ENCODE data around the gene IQCF6.

Gene IQCF6

GRCh38 chr3:51779137-51779536 is at the start of gene IQCF6:
IQCF6 (minus strand) TSS chr3:51779237; CDS start chr3:51779224, 13 bp downstream.
- H3K27me3 ChIP-seq (ENCODE audit: control insufficient read depth in 1 of 2, insufficient read depth in 2 of 2, low read length in 2 of 2), result peaks cover 0 to 8% of the 10 kb centered on the region in 2 donors
- H3K36me3 ChIP-seq (ENCODE audit: insufficient read depth, low read length), result no peaks in the 10 kb centered on the region
- no peak within 1 kb of the TSS for H3K27ac ChIP-seq (ENCODE audit: low read depth, low read length)
- no peaks in the 10 kb centered on the region for H3K9me3 ChIP-seq (ENCODE audit: low read length)
- no peak within 1 kb of the TSS for H3K4me3 ChIP-seq (ENCODE audit: low read depth in 1 of 2, low read length in 2 of 2)
- H3K4me1 ChIP-seq (ENCODE audit: insufficient read depth, low read length), result no peaks in the 10 kb centered on the region
- H3K9ac ChIP-seq (ENCODE audit: low read length), result no peak within 1 kb of the TSS

- H3K4me3 ChIP-seq (ENCODE audit: low read depth in 1 of 2, low read length in 2 of 2), result no peak overlapping the region
- no peak overlapping the region for H3K9ac ChIP-seq (ENCODE audit: low read length)
- peaks cover 5% of the 10 kb centered on the region for H3K9me3 ChIP-seq (ENCODE audit: low read length)
- H3K36me3 ChIP-seq (ENCODE audit: insufficient read depth, low read length), result no peaks in the 10 kb centered on the region
- no peaks in the 10 kb centered on the region for H3K4me1 ChIP-seq (ENCODE audit: insufficient read depth, low read length)
- H3K27me3 ChIP-seq (ENCODE audit: control insufficient read depth in 1 of 2, insufficient read depth in 2 of 2, low read length in 2 of 2), result no peaks in the 10 kb centered on the region
- no peak overlapping the region for H3K27ac ChIP-seq (ENCODE audit: low read depth, low read length)
These were observed 49.3 kb upstream of the IQCF6 start for GRCh38 chr3:51828297-51828696.

GRCh38 chr3:51819709-51820406 is 40.8 kb upstream of the IQCF6 start:
- no peaks in the 10 kb centered on the region for H3K27me3 ChIP-seq (ENCODE audit: control insufficient read depth in 1 of 2, insufficient read depth in 2 of 2, low read length in 2 of 2)
- H3K4me1 ChIP-seq (ENCODE audit: insufficient read depth, low read length), result no peaks in the 10 kb centered on the region
- H3K9ac ChIP-seq (ENCODE audit: low read length), result no peak overlapping the region
- no peak overlapping the region for H3K4me3 ChIP-seq (ENCODE audit: low read depth in 1 of 2, low read length in 2 of 2)
- H3K36me3 ChIP-seq (ENCODE audit: insufficient read depth, low read length), result no peaks in the 10 kb centered on the region
- H3K9me3 ChIP-seq (ENCODE audit: low read length), result no peaks in the 10 kb centered on the region
- no peak overlapping the region for H3K27ac ChIP-seq (ENCODE audit: low read depth, low read length)

DNA sequence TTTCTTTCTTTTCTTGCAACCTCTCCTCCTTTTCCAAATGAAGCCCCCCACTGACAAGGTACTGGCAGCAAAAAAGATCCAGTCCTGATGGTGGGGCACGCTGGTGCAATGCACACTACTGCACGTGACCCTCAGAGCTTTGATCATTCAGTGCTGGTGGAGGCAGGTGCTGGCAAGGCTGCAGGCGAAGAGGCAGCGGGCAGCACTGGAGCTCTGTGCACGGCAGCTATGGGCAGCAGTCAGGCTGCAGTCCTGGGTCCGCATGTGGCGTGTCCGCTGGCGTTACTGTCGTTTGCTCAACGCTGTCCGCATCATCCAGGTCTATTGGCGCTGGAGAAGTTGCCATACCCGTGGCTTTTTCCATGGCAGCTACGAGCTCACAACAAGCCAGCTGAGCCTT is 40.1 kb upstream of the IQCF6 start:
- no peaks in the 10 kb centered on the region for H3K27me3 ChIP-seq (ENCODE audit: control insufficient read depth in 1 of 2, insufficient read depth in 2 of 2, low read length in 2 of 2)
- no peak overlapping the region for H3K27ac ChIP-seq (ENCODE audit: low read depth, low read length)
- H3K4me3 ChIP-seq (ENCODE audit: low read depth in 1 of 2, low read length in 2 of 2), result no peak overlapping the region
- no peaks in the 10 kb centered on the region for H3K36me3 ChIP-seq (ENCODE audit: insufficient read depth, low read length)
- no peaks in the 10 kb centered on the region for H3K4me1 ChIP-seq (ENCODE audit: insufficient read depth, low read length)
- no peaks in the 10 kb centered on the region for H3K9me3 ChIP-seq (ENCODE audit: low read length)
- H3K9ac ChIP-seq (ENCODE audit: low read length), result no peak overlapping the region

DNA sequence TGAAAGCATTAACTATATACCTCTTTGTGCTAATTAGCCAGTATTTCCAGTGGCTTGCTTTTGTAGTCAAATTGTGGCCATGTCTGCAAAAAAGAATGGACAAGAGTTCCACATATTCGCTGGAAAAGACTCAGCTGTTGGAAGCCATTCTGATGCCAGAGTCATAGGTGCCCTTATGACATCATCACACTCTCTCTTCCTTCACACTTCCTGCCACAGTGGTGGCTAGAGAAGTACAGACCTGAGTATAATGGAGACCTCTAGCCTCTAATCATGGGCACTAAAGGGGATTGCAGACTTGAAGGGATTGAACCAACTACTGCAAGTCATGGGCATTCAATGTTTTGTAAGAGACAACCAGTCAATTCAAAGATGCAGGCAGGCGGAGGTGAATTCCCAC is 38.3 kb upstream of the IQCF6 start:
- H3K4me3 ChIP-seq (ENCODE audit: low read depth in 1 of 2, low read length in 2 of 2), result no peak overlapping the region
- no peaks in the 10 kb centered on the region for H3K9me3 ChIP-seq (ENCODE audit: low read length)
- H3K36me3 ChIP-seq (ENCODE audit: insufficient read depth, low read length), result no peaks in the 10 kb centered on the region
- no peaks in the 10 kb centered on the region for H3K4me1 ChIP-seq (ENCODE audit: insufficient read depth, low read length)
- no peak overlapping the region for H3K9ac ChIP-seq (ENCODE audit: low read length)
- H3K27me3 ChIP-seq (ENCODE audit: control insufficient read depth in 1 of 2, insufficient read depth in 2 of 2, low read length in 2 of 2), result no peaks in the 10 kb centered on the region
- no peak overlapping the region for H3K27ac ChIP-seq (ENCODE audit: low read depth, low read length)

DNA sequence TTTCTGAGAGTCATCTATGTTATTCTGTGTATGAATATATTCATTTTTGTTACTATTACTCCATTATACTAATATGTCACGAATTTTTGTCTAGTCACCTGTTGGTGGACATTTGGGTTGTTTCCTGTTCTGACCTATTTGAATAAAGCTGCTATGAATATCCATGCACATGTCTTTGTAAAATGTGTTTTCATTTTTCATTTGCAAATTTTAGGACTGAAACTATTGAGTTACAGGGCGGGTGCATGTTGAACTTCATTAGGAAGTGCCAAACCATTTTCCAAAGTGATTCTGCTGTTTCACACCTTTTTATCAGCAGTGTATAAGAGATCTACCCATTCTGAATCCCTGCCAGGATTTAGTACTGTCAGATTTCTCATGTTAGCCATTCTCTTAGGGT is 37.7 kb upstream of the IQCF6 start:
- no peak overlapping the region for H3K9ac ChIP-seq (ENCODE audit: low read length)
- no peaks in the 10 kb centered on the region for H3K9me3 ChIP-seq (ENCODE audit: low read length)
- no peak overlapping the region for H3K27ac ChIP-seq (ENCODE audit: low read depth, low read length)
- H3K36me3 ChIP-seq (ENCODE audit: insufficient read depth, low read length), result no peaks in the 10 kb centered on the region
- no peak overlapping the region for H3K4me3 ChIP-seq (ENCODE audit: low read depth in 1 of 2, low read length in 2 of 2)
- H3K4me1 ChIP-seq (ENCODE audit: insufficient read depth, low read length), result no peaks in the 10 kb centered on the region
- no peaks in the 10 kb centered on the region for H3K27me3 ChIP-seq (ENCODE audit: control insufficient read depth in 1 of 2, insufficient read depth in 2 of 2, low read length in 2 of 2)

- Histone ChIP-seq H3K9me3 (ENCODE audit: low read length) (no peaks in the 10 kb centered on the region), H3K4me3 (ENCODE audit: low read depth in 1 of 2, low read length in 2 of 2) (no peak overlapping the region), H3K9ac (ENCODE audit: low read length) (no peak overlapping the region), H3K36me3 (ENCODE audit: insufficient read depth, low read length) (no peaks in the 10 kb centered on the region), H3K27ac (ENCODE audit: low read depth, low read length) (no peak overlapping the region), H3K27me3 (ENCODE audit: control insufficient read depth in 1 of 2, insufficient read depth in 2 of 2, low read length in 2 of 2) (no peaks in the 10 kb centered on the region), H3K4me1 (ENCODE audit: insufficient read depth, low read length) (no peaks in the 10 kb centered on the region)
These were observed 36.6 kb upstream of the IQCF6 start for GRCh38 chr3:51815614-51816013.

DNA sequence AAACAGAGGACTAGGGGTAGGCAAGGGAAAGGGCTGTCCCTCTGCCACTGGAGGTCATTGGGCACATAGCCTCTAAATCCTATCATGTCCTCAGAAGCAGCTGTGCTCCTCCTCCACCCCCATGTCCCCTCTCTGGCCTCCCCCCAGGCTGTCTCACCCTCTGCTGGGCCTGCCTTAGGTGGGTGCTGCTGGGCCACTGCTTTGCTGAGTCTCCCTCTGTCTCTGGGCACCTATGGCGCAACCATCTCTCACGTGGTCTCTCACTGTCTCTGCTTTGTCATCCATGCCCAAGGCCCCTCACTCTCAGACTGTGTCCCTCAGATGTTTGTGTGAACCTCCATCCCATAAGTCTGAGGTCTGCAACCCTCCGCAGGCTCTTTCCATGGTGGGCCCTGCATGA is 35.0 kb upstream of the IQCF6 start:
- H3K36me3 ChIP-seq (ENCODE audit: insufficient read depth, low read length), result no peaks in the 10 kb centered on the region
- no peak overlapping the region for H3K4me3 ChIP-seq (ENCODE audit: low read depth in 1 of 2, low read length in 2 of 2)
- H3K9me3 ChIP-seq (ENCODE audit: low read length), result no peaks in the 10 kb centered on the region
- H3K4me1 ChIP-seq (ENCODE audit: insufficient read depth, low read length), result no peaks in the 10 kb centered on the region
- no peak overlapping the region for H3K9ac ChIP-seq (ENCODE audit: low read length)
- no peaks in the 10 kb centered on the region for H3K27me3 ChIP-seq (ENCODE audit: control insufficient read depth in 1 of 2, insufficient read depth in 2 of 2, low read length in 2 of 2)
- H3K27ac ChIP-seq (ENCODE audit: low read depth, low read length), result no peak overlapping the region

- Histone ChIP-seq H3K27ac (ENCODE audit: low read depth, low read length) (no peak overlapping the region), H3K36me3 (ENCODE audit: insufficient read depth, low read length) (no peaks in the 10 kb centered on the region), H3K9ac (ENCODE audit: low read length) (no peak overlapping the region), H3K4me3 (ENCODE audit: low read depth in 1 of 2, low read length in 2 of 2) (no peak overlapping the region), H3K9me3 (ENCODE audit: low read length) (no peaks in the 10 kb centered on the region), H3K27me3 (ENCODE audit: control insufficient read depth in 1 of 2, insufficient read depth in 2 of 2, low read length in 2 of 2) (no peaks in the 10 kb centered on the region), H3K4me1 (ENCODE audit: insufficient read depth, low read length) (no peaks in the 10 kb centered on the region)
These were observed 34.5 kb upstream of the IQCF6 start for GRCh38 chr3:51813539-51813938.

GRCh38 chr3:51808934-51809333 is 29.9 kb upstream of the IQCF6 start:
- no peak overlapping the region for H3K27ac ChIP-seq (ENCODE audit: low read depth, low read length)
- H3K27me3 ChIP-seq (ENCODE audit: control insufficient read depth in 1 of 2, insufficient read depth in 2 of 2, low read length in 2 of 2), result no peaks in the 10 kb centered on the region
- no peak overlapping the region for H3K9ac ChIP-seq (ENCODE audit: low read length)
- no peaks in the 10 kb centered on the region for H3K9me3 ChIP-seq (ENCODE audit: low read length)
- H3K4me3 ChIP-seq (ENCODE audit: low read depth in 1 of 2, low read length in 2 of 2), result no peak overlapping the region
- no peaks in the 10 kb centered on the region for H3K36me3 ChIP-seq (ENCODE audit: insufficient read depth, low read length)
- H3K4me1 ChIP-seq (ENCODE audit: insufficient read depth, low read length), result no peaks in the 10 kb centered on the region

DNA sequence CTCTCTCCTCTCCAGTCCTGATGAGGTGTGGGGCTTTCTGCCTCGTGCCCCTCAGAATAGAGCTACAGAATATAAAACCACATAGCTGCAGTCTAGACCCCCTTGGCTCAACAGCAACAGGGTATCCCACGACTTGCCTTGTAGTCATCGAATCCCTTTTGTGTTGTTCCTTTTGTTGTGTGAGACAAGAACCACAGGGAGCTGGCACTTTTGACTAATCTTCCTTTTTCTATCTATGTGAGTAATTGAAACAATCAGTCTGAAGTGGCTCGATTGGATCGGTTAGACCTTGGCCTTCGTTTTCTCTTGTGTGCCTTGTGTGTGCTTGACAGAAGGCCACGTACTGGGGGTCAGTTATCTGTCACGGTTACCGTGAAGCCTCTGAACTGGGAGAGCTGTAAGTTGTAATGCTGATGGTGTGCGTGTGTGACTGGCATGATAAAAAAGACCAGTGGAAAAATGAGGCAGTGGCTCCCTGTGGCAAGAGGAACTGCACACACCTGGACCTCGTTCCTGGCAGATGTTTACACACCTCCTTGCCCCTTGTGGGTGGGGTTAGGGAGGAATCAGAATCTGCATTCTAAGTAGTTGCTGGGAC is 23.2 kb upstream of the IQCF6 start:
- Histone ChIP-seq H3K4me3 (ENCODE audit: low read depth in 1 of 2, low read length in 2 of 2) (no peak overlapping the region), H3K36me3 (ENCODE audit: insufficient read depth, low read length) (no peaks in the 10 kb centered on the region), H3K27me3 (ENCODE audit: control insufficient read depth in 1 of 2, insufficient read depth in 2 of 2, low read length in 2 of 2) (no peaks in the 10 kb centered on the region), H3K4me1 (ENCODE audit: insufficient read depth, low read length) (no peaks in the 10 kb centered on the region), H3K9me3 (ENCODE audit: low read length) (no peaks in the 10 kb centered on the region), H3K27ac (ENCODE audit: low read depth, low read length) (no peak overlapping the region), H3K9ac (ENCODE audit: low read length) (no peak overlapping the region)

GRCh38 chr3:51800750-51801125 is 21.7 kb upstream of the IQCF6 start:
- Histone ChIP-seq H3K9ac (ENCODE audit: low read length) (no peak overlapping the region), H3K9me3 (ENCODE audit: low read length) (no peaks in the 10 kb centered on the region), H3K27ac (ENCODE audit: low read depth, low read length) (no peak overlapping the region), H3K27me3 (ENCODE audit: control insufficient read depth in 1 of 2, insufficient read depth in 2 of 2, low read length in 2 of 2) (no peaks in the 10 kb centered on the region), H3K4me3 (ENCODE audit: low read depth in 1 of 2, low read length in 2 of 2) (no peak overlapping the region), H3K36me3 (ENCODE audit: insufficient read depth, low read length) (no peaks in the 10 kb centered on the region), H3K4me1 (ENCODE audit: insufficient read depth, low read length) (no peaks in the 10 kb centered on the region)
